HEK293 (cell line): Measurements from ENCODE around the gene TNFSF13.

Experiments used
- BCL11B ChIP-seq: fragments of 450-650 bp; formaldehyde crosslinking; IDR thresholded peaks from 2 replicates; pipeline ENCODE4 v1.5.1; 2016; ENCODE audit warnings: low read depth, missing biosample characterization, missing genetic modification characterization
- IKZF3 ChIP-seq: fragments of 450-650 bp; IDR thresholded peaks from 2 replicates; pipeline ENCODE4 v1.5.0; 2018; ENCODE audit warnings: missing biosample characterization, mild to moderate bottlenecking, missing genetic modification characterization, moderate library complexity
- KLF16 ChIP-seq: fragments of 450-650 bp; formaldehyde crosslinking; IDR thresholded peaks from 2 replicates; pipeline ENCODE4 v1.5.1; 2017; ENCODE audit warnings: missing biosample characterization, missing genetic modification characterization
- SCRT2 ChIP-seq: fragments of 450-650 bp; formaldehyde crosslinking; IDR thresholded peaks from 2 replicates; pipeline ENCODE4 v1.5.1; 2016; ENCODE audit warnings: missing biosample characterization, missing genetic modification characterization
- SP3 ChIP-seq: fragments of 450-650 bp; formaldehyde crosslinking; IDR thresholded peaks from 2 replicates; pipeline ENCODE4 v1.5.1; 2016; ENCODE audit warnings: missing biosample characterization, missing genetic modification characterization
- ZBTB17 ChIP-seq: fragments of 450-650 bp; formaldehyde crosslinking; IDR thresholded peaks from 2 replicates; pipeline ENCODE4 v1.5.1; 2016; ENCODE audit warnings: missing biosample characterization, missing genetic modification characterization
- ZFHX2 ChIP-seq: fragments of 450-650 bp; formaldehyde crosslinking; conservative IDR thresholded peaks from 2 replicates; pipeline ENCODE4 v1.5.1; 2016; ENCODE audit warnings: missing biosample characterization, missing genetic modification characterization
- ZNF121 ChIP-seq: fragments of 450-650 bp; formaldehyde crosslinking; IDR thresholded peaks from 2 replicates; pipeline ENCODE4 v1.5.1; 2016; ENCODE audit warnings: missing biosample characterization, missing genetic modification characterization
- ZNF169 ChIP-seq: fragments of 450-650 bp; formaldehyde crosslinking; IDR thresholded peaks from 2 replicates; pipeline ENCODE4 v1.5.1; 2016; ENCODE audit warnings: missing biosample characterization, missing genetic modification characterization
- ZNF19 ChIP-seq: fragments of 450-650 bp; formaldehyde crosslinking; IDR thresholded peaks from 2 replicates; pipeline ENCODE4; 2016; ENCODE audit warnings: missing biosample characterization, missing genetic modification characterization, low read depth
- ZNF23 ChIP-seq: fragments of 450-650 bp; formaldehyde crosslinking; IDR thresholded peaks from 2 replicates; pipeline ENCODE4 v1.5.1; 2016; ENCODE audit warnings: missing biosample characterization, missing genetic modification characterization, borderline replicate concordance
- ZNF248 ChIP-seq: fragments of 450-650 bp; formaldehyde crosslinking; IDR thresholded peaks from 2 replicates; pipeline ENCODE4 v1.5.1; 2017; ENCODE audit warnings: missing biosample characterization, missing genetic modification characterization
- ZNF311 ChIP-seq: fragments of 450-650 bp; formaldehyde crosslinking; IDR thresholded peaks from 2 replicates; pipeline ENCODE4 v1.5.1; 2017; ENCODE audit warnings: missing biosample characterization, missing genetic modification characterization, borderline replicate concordance
- ZNF324 ChIP-seq: fragments of 450-650 bp; formaldehyde crosslinking; IDR thresholded peaks from 2 replicates; pipeline ENCODE4 v1.5.1; 2016; ENCODE audit warnings: missing biosample characterization, missing genetic modification characterization
- ZNF473 ChIP-seq: fragments of 450-650 bp; formaldehyde crosslinking; IDR thresholded peaks from 2 replicates; pipeline ENCODE4 v1.5.1; 2017; ENCODE audit warnings: missing biosample characterization, missing genetic modification characterization
- ZNF544 ChIP-seq: fragments of 450-650 bp; formaldehyde crosslinking; IDR thresholded peaks from 2 replicates; pipeline ENCODE4 v1.5.0; 2017; ENCODE audit warnings: missing biosample characterization, missing genetic modification characterization
- ZNF548 ChIP-seq: fragments of 450-650 bp; formaldehyde crosslinking; IDR thresholded peaks from 2 replicates; pipeline ENCODE4 v1.5.1; 2016; ENCODE audit warnings: missing biosample characterization, missing genetic modification characterization
- ZNF549 ChIP-seq: fragments of 450-650 bp; IDR thresholded peaks from 2 replicates; pipeline ENCODE4 v1.5.1; 2018; ENCODE audit warnings: missing biosample characterization, missing genetic modification characterization, mild to moderate bottlenecking, inconsistent platforms, moderate library complexity
- ZNF555 ChIP-seq: fragments of 450-650 bp; formaldehyde crosslinking; conservative IDR thresholded peaks from 2 replicates; pipeline ENCODE4 v1.5.1; 2017; ENCODE audit warnings: missing biosample characterization, mild to moderate bottlenecking, missing genetic modification characterization, inconsistent platforms
- ZNF561 ChIP-seq: fragments of 450-650 bp; IDR thresholded peaks from 2 replicates; pipeline ENCODE4 v1.5.1; 2018; ENCODE audit warnings: missing biosample characterization, missing genetic modification characterization, borderline replicate concordance
- ZNF600 ChIP-seq: fragments of 450-650 bp; formaldehyde crosslinking; IDR thresholded peaks from 2 replicates; pipeline ENCODE4 v1.5.1; 2016; ENCODE audit warnings: missing biosample characterization, missing genetic modification characterization
- ZNF621 ChIP-seq: fragments of 450-650 bp; formaldehyde crosslinking; IDR thresholded peaks from 2 replicates; pipeline ENCODE4 v1.5.1; 2017; ENCODE audit warnings: missing biosample characterization, missing genetic modification characterization
- ZNF626 ChIP-seq: fragments of 450-650 bp; sonication (Bioruptor Pico); formaldehyde crosslinking; IDR thresholded peaks from 2 replicates; pipeline ENCODE4 v1.5.1; 2018; ENCODE audit warnings: missing biosample characterization, missing genetic modification characterization, inconsistent platforms
- ZNF658 ChIP-seq: fragments of 450-650 bp; formaldehyde crosslinking; IDR thresholded peaks from 2 replicates; pipeline ENCODE4; 2016; ENCODE audit warnings: missing biosample characterization, missing genetic modification characterization
- ZNF677 ChIP-seq: fragments of 450-650 bp; IDR thresholded peaks from 2 replicates; pipeline ENCODE4 v1.5.0; 2018; ENCODE audit warnings: missing biosample characterization, mild to moderate bottlenecking, missing genetic modification characterization, moderate library complexity
- ZNF76 ChIP-seq: fragments of 450-650 bp; formaldehyde crosslinking; IDR thresholded peaks from 2 replicates; pipeline ENCODE4; 2016; ENCODE audit warnings: low read depth, missing biosample characterization, missing genetic modification characterization, borderline replicate concordance
- ZNF768 ChIP-seq: fragments of 450-650 bp; formaldehyde crosslinking; IDR thresholded peaks from 2 replicates; pipeline ENCODE4 v1.5.1; 2018; ENCODE audit warnings: missing biosample characterization, mild to moderate bottlenecking, missing genetic modification characterization
- ZNF777 ChIP-seq: fragments of 450-650 bp; formaldehyde crosslinking; IDR thresholded peaks from 2 replicates; pipeline ENCODE4 v1.5.1; 2017; ENCODE audit warnings: missing biosample characterization, missing genetic modification characterization, borderline replicate concordance
- ZNF792 ChIP-seq: fragments of 450-650 bp; formaldehyde crosslinking; IDR thresholded peaks from 2 replicates; pipeline ENCODE4 v1.5.1; 2016; ENCODE audit warnings: missing biosample characterization, missing genetic modification characterization
- TF ChIP-seq, protein P1 (sequence below): fragments of 450-650 bp; formaldehyde crosslinking; IDR thresholded peaks from 2 replicates; pipeline ENCODE4 v1.5.1; 2016; ENCODE audit warnings: missing biosample characterization, missing genetic modification characterization
- TF ChIP-seq, protein P2 (sequence below): fragments of 450-650 bp; formaldehyde crosslinking; IDR thresholded peaks from 2 replicates; pipeline ENCODE4 v1.5.1; 2016; ENCODE audit warnings: missing biosample characterization, missing genetic modification characterization, low read depth
- TF ChIP-seq, protein P3 (sequence below): fragments of 450-650 bp; formaldehyde crosslinking; IDR thresholded peaks from 2 replicates; pipeline ENCODE4 v1.5.1; 2017; ENCODE audit warnings: missing biosample characterization, missing genetic modification characterization
- TF ChIP-seq, protein P4 (sequence below): fragments of 450-650 bp; formaldehyde crosslinking; IDR thresholded peaks from 2 replicates; pipeline ENCODE4 v1.5.1; 2017; ENCODE audit warnings: missing biosample characterization, missing genetic modification characterization

Gene TNFSF13

DNA sequence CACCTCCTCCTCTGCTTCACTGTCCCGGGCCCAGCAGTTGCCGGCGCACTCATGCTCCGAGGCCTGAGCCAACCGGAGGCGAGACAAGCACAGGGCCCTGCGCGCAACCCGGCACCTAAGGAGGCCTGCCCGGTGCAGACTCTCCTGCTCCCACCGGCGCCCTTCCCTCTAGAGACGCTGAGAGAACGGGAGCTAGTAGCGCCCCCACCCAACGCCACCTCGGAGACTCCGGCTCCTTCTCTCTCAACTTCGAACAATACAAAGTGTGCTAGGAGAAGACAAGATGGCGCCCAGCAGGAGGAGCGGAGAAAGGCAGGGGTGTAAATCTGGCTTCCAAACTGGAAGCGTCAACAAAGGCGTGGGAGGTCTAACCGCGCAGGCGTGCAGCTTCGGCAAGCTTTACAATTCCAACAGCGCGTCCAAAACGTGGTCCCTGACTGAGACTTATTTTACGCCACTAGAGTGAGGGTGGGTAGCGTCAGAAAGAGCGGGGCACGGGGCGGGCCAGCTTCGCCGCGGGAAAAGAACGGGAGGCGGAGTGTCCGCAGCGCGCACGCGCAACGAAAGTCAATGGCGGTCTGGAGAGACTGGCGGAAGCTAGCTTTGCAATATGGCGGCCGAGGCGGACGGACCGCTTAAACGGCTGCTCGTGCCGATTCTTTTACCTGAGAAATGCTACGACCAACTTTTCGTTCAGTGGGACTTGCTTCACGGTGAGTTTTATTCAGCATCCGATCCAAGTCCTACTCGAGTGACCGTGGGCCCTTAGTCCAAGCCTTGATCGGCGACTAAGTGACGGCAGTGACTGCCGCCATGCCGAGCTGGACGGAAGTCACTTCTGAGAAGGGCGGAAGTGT lies 24.9 kb downstream of the TNFSF13 start, which contains the start of gene MPDU1 (continued):
- TF ChIP-seq KLF16 (tag by site-specific recombination), result peak; percentile 81; the same call in 1 of the 2 replicates
- TF ChIP-seq ZNF324, result peak; percentile 59
- peak; percentile 83 for TF ChIP-seq ZNF76 (tag by site-specific recombination)
- no peak for TF ChIP-seq ZNF549 (tag by site-specific recombination)
- no peak for TF ChIP-seq SCRT2 (tag by site-specific recombination)
- no peak for TF ChIP-seq ZNF777 (tag by site-specific recombination)
- TF ChIP-seq ZNF548 (tag by site-specific recombination), result no peak
- TF ChIP-seq ZNF121 (tag by site-specific recombination), result no peak
- TF ChIP-seq ZNF561 (tag by site-specific recombination), result peak; percentile 50; the same call in 1 of the 2 replicates
- TF ChIP-seq SP3 (tag by site-specific recombination), result peak; percentile 91
- no peak for TF ChIP-seq ZNF792
- TF ChIP-seq ZBTB17 (tag by site-specific recombination), result peak; percentile 84
- no peak for TF ChIP-seq ZNF555
- no peak for TF ChIP-seq ZNF248 (tag by site-specific recombination)
- TF ChIP-seq, protein P1, sequence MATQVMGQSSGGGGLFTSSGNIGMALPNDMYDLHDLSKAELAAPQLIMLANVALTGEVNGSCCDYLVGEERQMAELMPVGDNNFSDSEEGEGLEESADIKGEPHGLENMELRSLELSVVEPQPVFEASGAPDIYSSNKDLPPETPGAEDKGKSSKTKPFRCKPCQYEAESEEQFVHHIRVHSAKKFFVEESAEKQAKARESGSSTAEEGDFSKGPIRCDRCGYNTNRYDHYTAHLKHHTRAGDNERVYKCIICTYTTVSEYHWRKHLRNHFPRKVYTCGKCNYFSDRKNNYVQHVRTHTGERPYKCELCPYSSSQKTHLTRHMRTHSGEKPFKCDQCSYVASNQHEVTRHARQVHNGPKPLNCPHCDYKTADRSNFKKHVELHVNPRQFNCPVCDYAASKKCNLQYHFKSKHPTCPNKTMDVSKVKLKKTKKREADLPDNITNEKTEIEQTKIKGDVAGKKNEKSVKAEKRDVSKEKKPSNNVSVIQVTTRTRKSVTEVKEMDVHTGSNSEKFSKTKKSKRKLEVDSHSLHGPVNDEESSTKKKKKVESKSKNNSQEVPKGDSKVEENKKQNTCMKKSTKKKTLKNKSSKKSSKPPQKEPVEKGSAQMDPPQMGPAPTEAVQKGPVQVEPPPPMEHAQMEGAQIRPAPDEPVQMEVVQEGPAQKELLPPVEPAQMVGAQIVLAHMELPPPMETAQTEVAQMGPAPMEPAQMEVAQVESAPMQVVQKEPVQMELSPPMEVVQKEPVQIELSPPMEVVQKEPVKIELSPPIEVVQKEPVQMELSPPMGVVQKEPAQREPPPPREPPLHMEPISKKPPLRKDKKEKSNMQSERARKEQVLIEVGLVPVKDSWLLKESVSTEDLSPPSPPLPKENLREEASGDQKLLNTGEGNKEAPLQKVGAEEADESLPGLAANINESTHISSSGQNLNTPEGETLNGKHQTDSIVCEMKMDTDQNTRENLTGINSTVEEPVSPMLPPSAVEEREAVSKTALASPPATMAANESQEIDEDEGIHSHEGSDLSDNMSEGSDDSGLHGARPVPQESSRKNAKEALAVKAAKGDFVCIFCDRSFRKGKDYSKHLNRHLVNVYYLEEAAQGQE (tag by site-specific recombination), result 0 out of 2 replicates have a peak, but pooled peaks have one; percentile 27
- peak; percentile 61; the same call in 1 of the 2 replicates for TF ChIP-seq BCL11B (tag by site-specific recombination)
- no peak for TF ChIP-seq ZNF23 (tag by site-specific recombination)
- TF ChIP-seq ZNF677 (tag by site-specific recombination), result no peak
- TF ChIP-seq, protein P2, sequence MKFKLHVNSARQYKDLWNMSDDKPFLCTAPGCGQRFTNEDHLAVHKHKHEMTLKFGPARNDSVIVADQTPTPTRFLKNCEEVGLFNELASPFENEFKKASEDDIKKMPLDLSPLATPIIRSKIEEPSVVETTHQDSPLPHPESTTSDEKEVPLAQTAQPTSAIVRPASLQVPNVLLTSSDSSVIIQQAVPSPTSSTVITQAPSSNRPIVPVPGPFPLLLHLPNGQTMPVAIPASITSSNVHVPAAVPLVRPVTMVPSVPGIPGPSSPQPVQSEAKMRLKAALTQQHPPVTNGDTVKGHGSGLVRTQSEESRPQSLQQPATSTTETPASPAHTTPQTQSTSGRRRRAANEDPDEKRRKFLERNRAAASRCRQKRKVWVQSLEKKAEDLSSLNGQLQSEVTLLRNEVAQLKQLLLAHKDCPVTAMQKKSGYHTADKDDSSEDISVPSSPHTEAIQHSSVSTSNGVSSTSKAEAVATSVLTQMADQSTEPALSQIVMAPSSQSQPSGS (tag by site-specific recombination), result no peak
- TF ChIP-seq ZNF473, result no peak
- TF ChIP-seq ZNF169 (tag by site-specific recombination), result no peak
- TF ChIP-seq ZNF311 (tag by site-specific recombination), result no peak
- no peak for TF ChIP-seq ZNF621 (tag by site-specific recombination)
- 0 out of 2 replicates have a peak, but pooled peaks have one; percentile 30 for TF ChIP-seq IKZF3 (tag by site-specific recombination)
- no peak; the same call in 1 of the 2 replicates for TF ChIP-seq ZNF768 (tag by site-specific recombination)
- TF ChIP-seq, protein P3, sequence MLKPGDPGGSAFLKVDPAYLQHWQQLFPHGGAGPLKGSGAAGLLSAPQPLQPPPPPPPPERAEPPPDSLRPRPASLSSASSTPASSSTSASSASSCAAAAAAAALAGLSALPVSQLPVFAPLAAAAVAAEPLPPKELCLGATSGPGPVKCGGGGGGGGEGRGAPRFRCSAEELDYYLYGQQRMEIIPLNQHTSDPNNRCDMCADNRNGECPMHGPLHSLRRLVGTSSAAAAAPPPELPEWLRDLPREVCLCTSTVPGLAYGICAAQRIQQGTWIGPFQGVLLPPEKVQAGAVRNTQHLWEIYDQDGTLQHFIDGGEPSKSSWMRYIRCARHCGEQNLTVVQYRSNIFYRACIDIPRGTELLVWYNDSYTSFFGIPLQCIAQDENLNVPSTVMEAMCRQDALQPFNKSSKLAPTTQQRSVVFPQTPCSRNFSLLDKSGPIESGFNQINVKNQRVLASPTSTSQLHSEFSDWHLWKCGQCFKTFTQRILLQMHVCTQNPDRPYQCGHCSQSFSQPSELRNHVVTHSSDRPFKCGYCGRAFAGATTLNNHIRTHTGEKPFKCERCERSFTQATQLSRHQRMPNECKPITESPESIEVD (tag by site-specific recombination), result no peak
- peak; percentile 89 for TF ChIP-seq ZFHX2
- no peak for TF ChIP-seq ZNF658 (tag by site-specific recombination)
- peak; percentile 97 for TF ChIP-seq ZNF600 (tag by site-specific recombination)
- TF ChIP-seq, protein P4, sequence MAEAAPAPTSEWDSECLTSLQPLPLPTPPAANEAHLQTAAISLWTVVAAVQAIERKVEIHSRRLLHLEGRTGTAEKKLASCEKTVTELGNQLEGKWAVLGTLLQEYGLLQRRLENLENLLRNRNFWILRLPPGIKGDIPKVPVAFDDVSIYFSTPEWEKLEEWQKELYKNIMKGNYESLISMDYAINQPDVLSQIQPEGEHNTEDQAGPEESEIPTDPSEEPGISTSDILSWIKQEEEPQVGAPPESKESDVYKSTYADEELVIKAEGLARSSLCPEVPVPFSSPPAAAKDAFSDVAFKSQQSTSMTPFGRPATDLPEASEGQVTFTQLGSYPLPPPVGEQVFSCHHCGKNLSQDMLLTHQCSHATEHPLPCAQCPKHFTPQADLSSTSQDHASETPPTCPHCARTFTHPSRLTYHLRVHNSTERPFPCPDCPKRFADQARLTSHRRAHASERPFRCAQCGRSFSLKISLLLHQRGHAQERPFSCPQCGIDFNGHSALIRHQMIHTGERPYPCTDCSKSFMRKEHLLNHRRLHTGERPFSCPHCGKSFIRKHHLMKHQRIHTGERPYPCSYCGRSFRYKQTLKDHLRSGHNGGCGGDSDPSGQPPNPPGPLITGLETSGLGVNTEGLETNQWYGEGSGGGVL, result no peak
- TF ChIP-seq ZNF19 (tag by site-specific recombination), result no peak
- no peak for TF ChIP-seq ZNF544 (tag by site-specific recombination)
- no peak for TF ChIP-seq ZNF626 (tag by site-specific recombination)
